Prostate gland (tissue), 2 donors: ENCODE data around the gene SLC38A7. TPM values are rescaled to one million over a fixed set of nuclear protein-coding genes. Genes with fewer than 3 reads are reported as not detected.

ENCODE experiments used
- DNase-seq: peaks from one replicate; pipeline ENCODE4 v3.0.0-alpha.2; 2019; ENCODE audit warnings: low spot score
- H3K27ac ChIP-seq, 2 donors: fragments of 200-600 bp; sonication (generic); 2 replicates each; pipeline ENCODE4 v1.5.1; 2017 to 2019
- H3K27me3 ChIP-seq: fragments of 200-600 bp; sonication (generic); replicated peaks from 2 replicates; pipeline ENCODE4 v1.5.1; 2019; ENCODE audit not compliant: insufficient read depth
- H3K36me3 ChIP-seq, 2 donors: fragments of 200-600 bp; sonication (generic); 1 replicate in 1 of 2; 2 replicates in 1 of 2; pipeline versions ENCODE4 v1.5.1 to v1.8.1; 2017 to 2019
- H3K4me1 ChIP-seq: fragments of 200-600 bp; sonication (generic); replicated peaks from 2 replicates; pipeline ENCODE4 v1.5.1; 2019
- H3K4me3 ChIP-seq, 2 donors: fragments of 200-600 bp; sonication (generic); 2 replicates each; pipeline ENCODE4 v1.5.1; 2017 to 2019
- H3K9me3 ChIP-seq: fragments of 200-600 bp; sonication (generic); 2 replicates; pipeline ENCODE4 v1.5.1; 2017
- POLR2A ChIP-seq: fragments of 450-650 bp; IDR thresholded peaks from one replicate; pipeline ENCODE4 v1.6.1; 2016; ENCODE audit warnings: antibody characterized with exemption, mild to moderate bottlenecking
- POLR2AphosphoS5 ChIP-seq: sonication (generic); formaldehyde crosslinking; IDR thresholded peaks from one replicate; pipeline ENCODE4 v1.6.1; 2017; ENCODE audit warnings: antibody characterized with exemption
- WGBS: methylation state at CpG from one replicate; pipeline ENCODE4 v1.1.5; 2018; 5-methylcytosine and 5-hydroxymethylcytosine counted together
- intact Hi-C: fragments of 100-400 bp; cut with DNase I; formaldehyde crosslinking; loops from one replicate; pipeline ENCODE4 v1.14.2; 2022
- total RNA-seq, 2 donors: library from RNA; depleted of rRNA; stranded (reverse); fragments of >200 nt; gene quantifications; one replicate each; pipeline ENCODE4 v1.1.0, GENCODE V29; 2016
- TF ChIP-seq, protein P1 (sequence below), 4 experiments: fragments of 200-600 bp in 2 of 4; fragments of 450-650 bp in 2 of 4; sonication (generic) in 2 of 4; IDR thresholded peaks; 1 replicate in 3 of 4; 2 replicates in 1 of 4; pipeline ENCODE4 v1.5.1; 2016 to 2019; ENCODE audit warnings: antibody characterized with exemption in 4 of 4, mild to moderate bottlenecking in 2 of 4, moderate library complexity in 2 of 4

The SLC38A7 gene
- total RNA-seq, 2 donors from 2014 or later, result 20.6 to 29.9 TPM

- no peak overlapping the region for H3K4me3 ChIP-seq
- DNase-seq, result no peak
- no peak overlapping the region for H3K27ac ChIP-seq
- no peaks in the 10 kb centered on the region for H3K9me3 ChIP-seq
- 81% methylated on average over 10 of the region's 10 CpGs for WGBS
- peaks cover 0 to 6% of the 10 kb centered on the region in 2 donors for H3K36me3 ChIP-seq
- TF ChIP-seq POLR2AphosphoS5, result no peak
- TF ChIP-seq, protein P1, sequence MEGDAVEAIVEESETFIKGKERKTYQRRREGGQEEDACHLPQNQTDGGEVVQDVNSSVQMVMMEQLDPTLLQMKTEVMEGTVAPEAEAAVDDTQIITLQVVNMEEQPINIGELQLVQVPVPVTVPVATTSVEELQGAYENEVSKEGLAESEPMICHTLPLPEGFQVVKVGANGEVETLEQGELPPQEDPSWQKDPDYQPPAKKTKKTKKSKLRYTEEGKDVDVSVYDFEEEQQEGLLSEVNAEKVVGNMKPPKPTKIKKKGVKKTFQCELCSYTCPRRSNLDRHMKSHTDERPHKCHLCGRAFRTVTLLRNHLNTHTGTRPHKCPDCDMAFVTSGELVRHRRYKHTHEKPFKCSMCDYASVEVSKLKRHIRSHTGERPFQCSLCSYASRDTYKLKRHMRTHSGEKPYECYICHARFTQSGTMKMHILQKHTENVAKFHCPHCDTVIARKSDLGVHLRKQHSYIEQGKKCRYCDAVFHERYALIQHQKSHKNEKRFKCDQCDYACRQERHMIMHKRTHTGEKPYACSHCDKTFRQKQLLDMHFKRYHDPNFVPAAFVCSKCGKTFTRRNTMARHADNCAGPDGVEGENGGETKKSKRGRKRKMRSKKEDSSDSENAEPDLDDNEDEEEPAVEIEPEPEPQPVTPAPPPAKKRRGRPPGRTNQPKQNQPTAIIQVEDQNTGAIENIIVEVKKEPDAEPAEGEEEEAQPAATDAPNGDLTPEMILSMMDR (IDR thresholded peaks at IDR 0.05), result no peak
- no peak for TF ChIP-seq POLR2A
- H3K27me3 ChIP-seq, result no peaks in the 10 kb centered on the region
- intact Hi-C loops, result no loop called here
- no peaks in the 10 kb centered on the region for H3K4me1 ChIP-seq
These were observed 64.2 kb downstream of the SLC38A7 start for GRCh38 chr16:58620396-58620795.

DNA sequence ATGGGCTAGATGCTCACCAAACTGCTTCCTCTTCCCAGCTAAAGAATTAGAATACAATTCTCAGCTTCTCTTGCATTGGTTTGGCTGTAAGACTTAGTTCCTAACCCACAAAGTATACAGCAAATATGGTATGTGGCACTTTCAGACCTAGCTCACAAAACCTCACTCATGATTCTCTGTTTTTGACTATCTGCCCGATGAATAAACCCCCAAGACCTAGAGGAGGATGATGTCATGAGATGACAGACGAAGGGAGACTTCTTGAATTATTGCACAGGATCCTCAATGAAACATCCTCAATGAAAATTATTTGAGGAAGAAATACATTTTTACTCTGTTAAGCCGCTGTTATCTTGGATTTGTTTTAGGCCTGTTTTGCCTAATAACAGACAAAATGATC, 69.3 kb downstream of the SLC38A7 start:
- intact Hi-C loops, result no loop called here
- no CpG with 5 or more reads among the region's 3 CpGs for WGBS
- Histone ChIP-seq H3K27ac (no peak overlapping the region), H3K27me3 (no peaks in the 10 kb centered on the region), H3K4me3 (no peak overlapping the region), H3K36me3 (no peaks in the 10 kb centered on the region), H3K9me3 (no peaks in the 10 kb centered on the region), H3K4me1 (no peaks in the 10 kb centered on the region)
- no peak for DNase-seq
- TF ChIP-seq POLR2AphosphoS5 (no peak), POLR2A (no peak)
- TF ChIP-seq, protein P1 (IDR thresholded peaks at IDR 0.05), result no peak

Other genes starting within 250 kb of the SLC38A7 start
- gene NDRG4, start 184.6 kb downstream of the SLC38A7 start, total RNA-seq, result 100 to 1,000 TPM in 1 of 2 donors, 10 to 100 TPM in 1; 13.4 to 359 TPM
- gene SETD6, start 169.3 kb downstream of the SLC38A7 start, total RNA-seq, result 10 to 100 TPM; 45.4 to 55.8 TPM
- gene CNOT1, start 54.9 kb downstream of the SLC38A7 start, total RNA-seq, result 100 to 1,000 TPM; 102 to 190 TPM
- gene GOT2, start 49.5 kb upstream of the SLC38A7 start, total RNA-seq, result 100 to 1,000 TPM; 120 to 131 TPM